GM12878 (cell line): Measurements from ENCODE around the gene TRIM7. TPM values are rescaled to one million over a fixed set of nuclear protein-coding genes. Genes with fewer than 3 reads are reported as not detected.

Source experiments
- ATAC-seq: fragments of 200-7000 bp; cut with Tn5 transposase; 3 replicates; pipeline ENCODE4 v1.9.1; 2020; ENCODE audit warnings: mild to moderate bottlenecking, moderate library complexity
- Bru-seq: library from RNA; stranded (reverse); fragments of 400-500 nt; gene quantifications from one replicate; lab custom pipeline; 2021; lab: Mats Ljungman, UMichigan
- BruChase-seq, 2 experiments: library from RNA; stranded (reverse); fragments of 400-500 nt; gene quantifications; one replicate each; lab custom pipeline; 2021; lab: Mats Ljungman, UMichigan
- BruUV-seq: library from RNA; stranded (reverse); fragments of 400-500 nt; replicated peaks from 2 replicates; lab custom pipeline; 2021; lab: Mats Ljungman, UMichigan
- CTCF ChIA-PET: fragments of 300-600 bp; sonication (Branson Sonifier 250); formaldehyde crosslinking; extraction: SDS; loops from one replicate; lab custom pipeline; 2021; ENCODE audit warnings: inconsistent platforms; lab: Yijun Ruan, JAX
- POLR2A ChIA-PET: fragments of 350-600 bp; formaldehyde crosslinking; extraction: SDS; loops from one replicate; lab custom pipeline; 2021; ENCODE audit warnings: inconsistent platforms; lab: Charles Lee
- RAD21 ChIA-PET: fragments of 300-600 bp; sonication (Branson Sonifier 250); formaldehyde crosslinking; loops from one replicate; lab custom pipeline; 2023; ENCODE audit warnings: antibody characterized with exemption; ENCODE audit not compliant: unreplicated experiment; lab: Charles Lee
- SMC1A ChIA-PET: fragments of 300-600 bp; sonication (Branson Sonifier 250); formaldehyde crosslinking; loops from one replicate; lab custom pipeline; 2023; ENCODE audit not compliant: unreplicated experiment, uncharacterized antibody; lab: Charles Lee
- DNase-seq: peaks from one replicate; pipeline ENCODE4 v3.0.0-alpha.2; 2011; ENCODE audit warnings: low read depth, low spot score
- FAIRE-seq: peaks from 3 replicates; lab custom pipeline; 2011; peaks lifted over from hg19 to GRCh38; lab: Jason Lieb, UNC
- H2AFZ ChIP-seq: 2 replicates; pipeline ENCODE4 v1.6.0; 2011; ENCODE audit warnings: low read depth, low read length, control low read depth; ENCODE audit not compliant: control insufficient read depth
- H3K27ac ChIP-seq: 2 replicates; pipeline ENCODE4 v1.5.1; 2011; ENCODE audit warnings: control low read depth; ENCODE audit not compliant: control insufficient read depth, insufficient read depth
- H3K27me3 ChIP-seq, 2 experiments: replicated peaks in 1 of 2; 2 replicates each; pipeline versions ENCODE4 v1.6.0 to v1.6.1; 2011; ENCODE audit warnings: low read length in 1 of 2; ENCODE audit not compliant: control insufficient read depth in 2 of 2, insufficient read depth in 2 of 2
- H3K36me3 ChIP-seq, 2 experiments: 2 replicates each; pipeline ENCODE4 v1.5.1; 2011; ENCODE audit warnings: low read length in 1 of 2; ENCODE audit not compliant: control insufficient read depth in 2 of 2, insufficient read depth in 2 of 2
- H3K4me1 ChIP-seq: 2 replicates; pipeline ENCODE4 v1.6.1; 2011; ENCODE audit warnings: mild to moderate bottlenecking, low read length, moderate library complexity, mixed read lengths; ENCODE audit not compliant: control insufficient read depth, insufficient read depth
- H3K4me2 ChIP-seq: 2 replicates; pipeline ENCODE4 v1.6.0; 2011; ENCODE audit warnings: control low read depth; ENCODE audit not compliant: control insufficient read depth, insufficient read depth
- H3K4me3 ChIP-seq: fragments of 200-600 bp; sonication (generic); 2 replicates; pipeline ENCODE4 v1.5.1; 2016
- H3K79me2 ChIP-seq: 2 replicates; pipeline ENCODE4 v1.6.0; 2011; ENCODE audit warnings: low read length; ENCODE audit not compliant: control insufficient read depth, insufficient read depth
- H3K9ac ChIP-seq: 2 replicates; pipeline ENCODE4 v1.8.0; 2011; ENCODE audit warnings: low read length, control low read depth, mixed read lengths; ENCODE audit not compliant: control insufficient read depth, insufficient read depth
- H3K9me3 ChIP-seq: replicated peaks from 3 replicates; pipeline ENCODE4 v1.5.1; 2011; ENCODE audit warnings: mild to moderate bottlenecking, low read length; ENCODE audit not compliant: control insufficient read depth, insufficient read depth
- H4K20me1 ChIP-seq: 2 replicates; pipeline ENCODE4 v1.6.0; 2011; ENCODE audit not compliant: control insufficient read depth, insufficient read depth
- BHLHE40 ChIP-seq, 2 experiments: fragments of 450-650 bp in 1 of 2; IDR thresholded peaks; 2 replicates each; pipeline ENCODE4 v1.6.1; 2011 to 2017; ENCODE audit warnings: low read depth in 2 of 2, borderline replicate concordance in 1 of 2, improper control_type of control experiment in 1 of 2, low read length in 1 of 2, mild to moderate bottlenecking in 1 of 2
- DPF2 ChIP-seq: fragments of 450-650 bp; IDR thresholded peaks from 2 replicates; pipeline ENCODE4 v1.6.1; 2017; ENCODE audit warnings: mild to moderate bottlenecking
- ESRRA ChIP-seq: IDR thresholded peaks from 2 replicates; pipeline ENCODE4 v1.6.1; 2012; ENCODE audit warnings: mild to moderate bottlenecking, low read length, improper control_type of control experiment
- GATAD2B ChIP-seq: fragments of 450-650 bp; conservative IDR thresholded peaks from 2 replicates; pipeline ENCODE4 v1.6.1; 2017; ENCODE audit warnings: low read depth, mild to moderate bottlenecking, moderate library complexity
- IKZF1 ChIP-seq: fragments of 450-650 bp; conservative IDR thresholded peaks from 2 replicates; pipeline ENCODE4 v1.6.1; 2017; ENCODE audit warnings: antibody characterized with exemption, mild to moderate bottlenecking
- LARP7 ChIP-seq: fragments of 450-650 bp; IDR thresholded peaks from 2 replicates; pipeline ENCODE4 v1.6.1; 2017; ENCODE audit warnings: mild to moderate bottlenecking
- MLLT1 ChIP-seq: fragments of 450-650 bp; IDR thresholded peaks from 2 replicates; pipeline ENCODE4 v1.6.1; 2016; ENCODE audit warnings: mild to moderate bottlenecking
- NKRF ChIP-seq: fragments of 450-650 bp; conservative IDR thresholded peaks from 2 replicates; pipeline ENCODE4 v1.6.1; 2017; ENCODE audit warnings: mild to moderate bottlenecking, moderate library complexity
- NR2F1 ChIP-seq: fragments of 450-650 bp; conservative IDR thresholded peaks from 2 replicates; pipeline ENCODE4 v1.6.1; 2017; ENCODE audit warnings: mild to moderate bottlenecking
- POLR2AphosphoS2 ChIP-seq: IDR thresholded peaks from 2 replicates; pipeline ENCODE4 v1.6.1; 2011; ENCODE audit warnings: low read depth, mild to moderate bottlenecking, low read length, improper control_type of control experiment, moderate library complexity
- RB1 ChIP-seq: fragments of 450-650 bp; formaldehyde crosslinking; IDR thresholded peaks from 2 replicates; pipeline ENCODE4 v1.6.1; 2017; ENCODE audit warnings: mild to moderate bottlenecking, borderline replicate concordance
- SMARCA5 ChIP-seq: fragments of 450-650 bp; IDR thresholded peaks from 2 replicates; pipeline ENCODE4 v1.6.1; 2017; ENCODE audit warnings: mild to moderate bottlenecking
- SP1 ChIP-seq: IDR thresholded peaks from one replicate; pipeline ENCODE4 v1.6.1; 2011; ENCODE audit warnings: low read depth, low read length
- SREBF2 ChIP-seq: IDR thresholded peaks from 2 replicates; pipeline ENCODE4 v1.6.1; 2012; ENCODE audit warnings: mild to moderate bottlenecking, low read length
- YY1 ChIP-seq: IDR thresholded peaks from 2 replicates; pipeline ENCODE4 v1.6.1; 2011; ENCODE audit warnings: low read depth, mild to moderate bottlenecking, low read length
- ZNF384 ChIP-seq: IDR thresholded peaks from 2 replicates; pipeline ENCODE4 v1.6.1; 2012; ENCODE audit warnings: low read depth, mild to moderate bottlenecking, low read length, improper control_type of control experiment, borderline replicate concordance
- WGBS: methylation state at CpG from one replicate; pipeline ENCODE4 v1.1.6; 2016; ENCODE audit warnings: low lambda C conversion rate; ENCODE audit not compliant: insufficient replicate concordance, insufficient coverage; ENCODE audit errors: missing lambda C conversion rate; 5-methylcytosine and 5-hydroxymethylcytosine counted together
- in situ Hi-C: fragments of 300-500 bp; cut with MboI; formaldehyde crosslinking; loops from 9 replicates; pipeline ENCODE4 v1.14.3; 2018; ENCODE audit warnings: mixed read lengths
- intact Hi-C: fragments of 100-400 bp; cut with micrococcal nuclease; formaldehyde crosslinking; loops from one replicate; pipeline ENCODE4 v1.14.2; 2022; ENCODE audit not compliant: unreplicated experiment
- long read RNA-seq, 2 experiments: library from polyadenylated mRNA; unstranded; transcript quantifications; one replicate each; pipeline ENCODE4 v2.0.0, GENCODE V29; 2019 to 2020
- polyA minus RNA-seq, 3 experiments: library from RNA; depleted of rRNA, polyadenylated mRNA; stranded (reverse); fragments of >200 nt; gene quantifications; 2 replicates each; pipeline ENCODE4 v1.2.3, GENCODE V29; 2011
- polyA plus RNA-seq, 11 experiments: library from polyadenylated mRNA; depleted of rRNA in 4 of 11; unstranded in 6 of 11; stranded (reverse) in 5 of 11; fragments of >200 nt; fragmentation: Nextera tagmentation in 4 of 11; fragmentation: Illumina TruSeq in 1 of 11; extraction: Ambion mirVana in 4 of 11; extraction: Trizol in 1 of 11; gene quantifications; 1 replicate in 1 of 11; 2 replicates in 10 of 11; pipeline versions ENCODE4 v1.2.1 to v1.2.3, GENCODE V29; 2011 to 2016; ENCODE audit warnings: inconsistent platforms in 2 of 11, missing spikeins in 2 of 11, low read depth in 1 of 11
- total RNA-seq, 4 experiments: library from RNA; depleted of rRNA in 3 of 4; stranded (reverse); fragments of >200 nt in 3 of 4; fragmentation: Illumina TruSeq in 1 of 4; extraction: Trizol in 1 of 4; gene quantifications; 2 replicates each; pipeline versions ENCODE4 v1.2.1 to v1.2.3, GENCODE V29; 2013 to 2021

The TRIM7 gene
- total RNA-seq (2013; cell fraction: nucleolus; rRNA removed), result 0.59 and 0.84 TPM in 2 replicates
- total RNA-seq (2014; rRNA removed) (0.54 and 1.1 TPM in 2 replicates), total RNA-seq (2014; rRNA removed; fragmentation: Illumina TruSeq; extraction: Trizol) (0.22 and 0.46 TPM in 2 replicates), total RNA-seq (2021) (0.38 and 0.96 TPM in 2 replicates), polyA plus RNA-seq (2011; rRNA removed) (1.6 TPM in 2 replicates), polyA plus RNA-seq (2014; fragmentation: Illumina TruSeq; extraction: Trizol) (0.32 and 0.33 TPM in 2 replicates), polyA plus RNA-seq (2014; fragmentation: Nextera tagmentation; extraction: Ambion mirVana) (under 1 TPM; 0.02 to 0.20 TPM), polyA plus RNA-seq (2014; rRNA removed) (0.84 and 1.1 TPM in 2 replicates), polyA plus RNA-seq (2016; fragmentation: Nextera tagmentation; extraction: Ambion mirVana) (1 to 10 TPM in 1 of 2 experiments, under 1 TPM in 1; 0.44 to 1.3 TPM), polyA minus RNA-seq (2011; rRNA and poly(A)+ RNA removed) (0.80 and 0.88 TPM in 2 replicates), Bru-seq, nascent RNA (percentile 33 among the genes with signal in this experiment), BruChase-seq, experiment 1, labeled RNA remaining after a 6-hour chase (percentile 21 among the genes with signal in this experiment), BruChase-seq, experiment 2, labeled RNA remaining after a 2-hour chase (percentile 26 among the genes with signal in this experiment)
- polyA plus RNA-seq (2011; ENCODE audit: low read depth), result 1.1 TPM
- polyA plus RNA-seq (2011; cell fraction: cytosol; rRNA removed), result 0.97 and 1.0 TPM in 2 replicates
- polyA plus RNA-seq (2011; cell fraction: nucleus; rRNA removed), result 2.2 and 2.4 TPM in 2 replicates
- polyA plus RNA-seq (2012), result 0.87 and 1.7 TPM in 2 replicates
- 0.83 and 1.1 TPM in 2 replicates for polyA minus RNA-seq (2011; cell fraction: cytosol; rRNA and poly(A)+ RNA removed)
- 0.73 and 1.5 TPM in 2 replicates for polyA minus RNA-seq (2011; cell fraction: nucleus; rRNA and poly(A)+ RNA removed)
- long read RNA-seq, experiment 1, partial matches to known transcripts, result 0 of 1 reads
- long read RNA-seq, experiment 1, other reads (novel, unspliced or antisense), result 0 of 1 reads
- long read RNA-seq, experiment 2, result 0 reads

GRCh38 chr5:181204826-181205760 is at the start of gene TRIM7:
TSS of gene TRIM7 (minus strand) at chr5:181205196. CDS start at chr5:181205110, 86 bp downstream.
- Histone ChIP-seq H3K27ac (no peak within 1 kb of the TSS), H3K9ac (peak within 1 kb of the TSS; percentile 0; the same call in 1 of the 2 replicates), H3K9me3 (no peaks in the 10 kb centered on the region), H3K4me1 (peaks cover 14% of the 10 kb centered on the region), H2AFZ (peak within 1 kb of the TSS; percentile 41), H3K27me3 (peaks cover 4 to 8% of the 10 kb centered on the region in 2 experiments; a peak in 3 of 4 replicates), H3K36me3 (no peaks in the 10 kb centered on the region), H3K4me3 (peak within 1 kb of the TSS; percentile 70), H4K20me1 (no peaks in the 10 kb centered on the region), H3K4me2 (peak within 1 kb of the TSS; percentile 83), H3K79me2 (no peaks in the 10 kb centered on the region)
- no peak for DNase-seq
- RAD21 ChIA-PET, result interaction anchor here (1.6 to 5.0 kb wide), 2 partner anchors 14 to 20 kb away, joined by 5 to 72 read pairs; no protein-coding TSS in a partner anchor
- CTCF ChIA-PET, result interaction anchor here (0.6 to 8.2 kb wide), 2 partner anchors 14 to 20 kb away, joined by 3 to 96 read pairs; no protein-coding TSS in a partner anchor
- 3% methylated on average over 57 of the region's 94 CpGs for WGBS
- POLR2A ChIA-PET, result interaction anchor here (1.0 to 1.9 kb wide), 2 partner anchors 13 to 16 kb away, joined by 4 to 8 read pairs; no protein-coding TSS in a partner anchor
- BruUV-seq, result no TSS peak
- FAIRE-seq, result no peak
- ATAC-seq, result peak; percentile 45
- intact Hi-C loops (no loop called here), in situ Hi-C loops (no loop called here)
- SMC1A ChIA-PET, result interaction anchor here (1.6 to 6.5 kb wide), 4 partner anchors 12 to 20 kb away, joined by 4 to 40 read pairs (median 20); partner anchors contain the start of gene TRIM41
- TF ChIP-seq SP1, result no peak
- TF ChIP-seq RB1, result 0 out of 2 replicates have a peak, but pooled peaks have one; percentile 31
- TF ChIP-seq SMARCA5, result no peak
- no peak for TF ChIP-seq MLLT1
- TF ChIP-seq POLR2AphosphoS2, result no peak
- TF ChIP-seq YY1, result 0 out of 2 replicates have a peak, but pooled peaks have one; percentile 23
- no peak for TF ChIP-seq SREBF2
- peak; percentile 32; the same call in 1 of the 2 replicates for TF ChIP-seq DPF2
- no peak for TF ChIP-seq ZNF384
- peak; percentile 67 for TF ChIP-seq IKZF1
- TF ChIP-seq LARP7, result peak; percentile 88
- TF ChIP-seq NKRF, result peak; percentile 47; the same call in 1 of the 2 replicates
- 0 out of 2 replicates have a peak, but pooled peaks have one; percentile 48 for TF ChIP-seq GATAD2B
- 0 out of 2 replicates have a peak, but pooled peaks have one; percentile 35 for TF ChIP-seq NR2F1
- TF ChIP-seq BHLHE40 (IDR thresholded peaks at IDR 0.05; ENCODE audit: borderline replicate concordance in 1 of 2, low read depth in 2 of 2, low read length in 1 of 2), result peak in 1 of 2 experiments; percentile 34; a peak in 1 of 4 replicates
- no peak for TF ChIP-seq ESRRA
